Measurements from ENCODE around the gene SRSF3. TPM values are rescaled to one million over a fixed set of nuclear protein-coding genes. Genes with fewer than 3 reads are reported as not detected.
A peak's percentile ranks its signal among the peaks of the same experiment; 100 is the strongest.

The SRSF3 gene
- total and polyA plus RNA-seq, 9 of the 15 experiments (the other 6 are each of a cell fraction or from before 2014, with no cell fraction given) = 337 to 1,200 (median 518) TPM

GRCh38 chr6:36634317-36635108 is 40.4 kb downstream of the SRSF3 start:
- H3K4me3 ChIP-seq = no peak overlapping the region
- no peak for FAIRE-seq

GRCh38 chr6:36636283-36636682 is 42.1 kb downstream of the SRSF3 start:
- Histone ChIP-seq H3K27ac (ENCODE audit: extremely low read depth, low read depth, low read length) (no peak overlapping the region), H3K4me2 (ENCODE audit: insufficient read depth, low read length) (no peak overlapping the region), H3K4me3 (no peak overlapping the region), H3K9me1 (ENCODE audit: control insufficient read depth, insufficient read depth, low read length) (no peaks in the 10 kb centered on the region), H3K79me2 (ENCODE audit: control insufficient read depth, insufficient read depth, low read length) (no peaks in the 10 kb centered on the region), H3K9me3 (replicated peaks; ENCODE audit: control insufficient read depth, insufficient read depth, low read depth, low read length) (no peaks in the 10 kb centered on the region), H2AFZ (ENCODE audit: low read depth, low read length) (no peak overlapping the region), H3K9ac (ENCODE audit: insufficient read depth in 1 of 2, low read depth in 2 of 2, low read length in 2 of 2) (no peak overlapping the region), H3K36me3 (ENCODE audit: control insufficient read depth, insufficient read depth, low read length) (no peaks in the 10 kb centered on the region), H4K20me1 (replicated peaks; ENCODE audit: control insufficient read depth, insufficient read depth, low read length) (0 out of 2 replicates have a peak, but pooled peaks cover 4% of the 10 kb centered on the region), H3K27me3 (ENCODE audit: control insufficient read depth in 2 of 2, insufficient read depth in 2 of 2, low read length in 2 of 2) (peaks cover 22% of the 10 kb centered on the region in 2 experiments), H3K4me1 (replicated peaks in 1 of 2; ENCODE audit: control insufficient read depth in 2 of 2, insufficient read depth in 2 of 2, low read length in 2 of 2) (no peaks in the 10 kb centered on the region; a peak in 2 of 5 replicates)
- no peak for DNase-seq (ENCODE audit: extremely low read depth in 1 of 4, low spot score in 3 of 4)
- CTCF ChIA-PET (ENCODE audit: low intra/inter-chr PET ratio) = no interaction called here
- no TSS peak for BruUV-seq (replicated peaks)
- in situ Hi-C loops (cut with MboI) = no loop called here
- WGBS (ENCODE audit: insufficient coverage, low coverage, missing lambda C conversion rate) = 8% methylated on average over 5 of the region's 5 CpGs
- no peak for ATAC-seq
- POLR2A ChIA-PET = interaction anchor here (0.8 to 1.8 kb wide), 2 partner anchors 28 to 499 kb away, joined by 4 to 6 read pairs; no protein-coding TSS in a partner anchor
- intact Hi-C loops (cut with micrococcal nuclease) = no loop called here
- no peak for FAIRE-seq
- TF ChIP-seq HINFP (tag; conservative IDR thresholded peaks at IDR 0.05; ENCODE audit: low read depth) = no peak
- TF ChIP-seq SMARCA5 (IDR thresholded peaks at IDR 0.05) = peak; percentile 21; the same call in 1 of the 2 replicates
- peak; percentile 85 for TF ChIP-seq RBM25 (IDR thresholded peaks at IDR 0.05; ENCODE audit: low read depth, low read length, severe bottlenecking)
- TF ChIP-seq HNRNPUL1 (IDR thresholded peaks at IDR 0.05; ENCODE audit: low read length) = no peak
- TF ChIP-seq RBM14 (IDR thresholded peaks at IDR 0.05; ENCODE audit: borderline replicate concordance, insufficient read depth, low read depth, low read length) = no peak
- TF ChIP-seq ASH1L (IDR thresholded peaks at IDR 0.05; ENCODE audit: borderline replicate concordance, low read depth, partially characterized antibody) = no peak
- no peak for TF ChIP-seq BRD4 (IDR thresholded peaks at IDR 0.05)
- TF ChIP-seq ZNF280B (CRISPR knock-in tag; IDR thresholded peaks at IDR 0.05) = no peak
- no peak for TF ChIP-seq YBX1 (IDR thresholded peaks at IDR 0.05)
- no peak for TF ChIP-seq ZKSCAN8 (CRISPR knock-in tag; IDR thresholded peaks at IDR 0.05)

More at GRCh38 chr6:36634317-36635108, 40.4 kb downstream of the SRSF3 start:
- Histone ChIP-seq H3K27ac (ENCODE audit: extremely low read depth, low read depth, low read length) (no peak overlapping the region), H3K4me1 (replicated peaks in 1 of 2; ENCODE audit: control insufficient read depth in 2 of 2, insufficient read depth in 2 of 2, low read length in 2 of 2) (no peaks in the 10 kb centered on the region; a peak in 2 of 5 replicates), H3K36me3 (ENCODE audit: control insufficient read depth, insufficient read depth, low read length) (no peaks in the 10 kb centered on the region), H2AFZ (ENCODE audit: low read depth, low read length) (no peak overlapping the region; the same call in 1 of the 2 replicates), H3K4me2 (ENCODE audit: insufficient read depth, low read length) (no peak overlapping the region), H3K9me3 (replicated peaks; ENCODE audit: control insufficient read depth, insufficient read depth, low read depth, low read length) (no peaks in the 10 kb centered on the region), H3K9me1 (ENCODE audit: control insufficient read depth, insufficient read depth, low read length) (no peaks in the 10 kb centered on the region), H3K79me2 (ENCODE audit: control insufficient read depth, insufficient read depth, low read length) (no peaks in the 10 kb centered on the region), H3K9ac (ENCODE audit: insufficient read depth in 1 of 2, low read depth in 2 of 2, low read length in 2 of 2) (no peak overlapping the region), H3K27me3 (ENCODE audit: control insufficient read depth in 2 of 2, insufficient read depth in 2 of 2, low read length in 2 of 2) (peaks cover 30 to 34% of the 10 kb centered on the region in 2 experiments), H4K20me1 (replicated peaks; ENCODE audit: control insufficient read depth, insufficient read depth, low read length) (0 out of 2 replicates have a peak, but pooled peaks cover 4% of the 10 kb centered on the region)
- TF ChIP-seq KLF6 (CRISPR knock-in tag; IDR thresholded peaks at IDR 0.05; ENCODE audit: borderline replicate concordance) (no peak), ZFX (CRISPR knock-in tag; IDR thresholded peaks at IDR 0.05) (0 out of 2 replicates have a peak, but pooled peaks have one; percentile 19)
- POLR2A ChIA-PET = interaction anchor here (0.6 to 0.9 kb wide), 4 partner anchors 17 to 266 kb away, joined by 3 to 4 read pairs (median 3); no protein-coding TSS in a partner anchor
- intact Hi-C loops (cut with micrococcal nuclease) (no loop called here), in situ Hi-C loops (cut with MboI) (no loop called here)
- CTCF ChIA-PET (ENCODE audit: low intra/inter-chr PET ratio) = no interaction called here
- no peak for ATAC-seq
- 58% methylated on average over 16 of the region's 16 CpGs for WGBS (ENCODE audit: insufficient coverage, low coverage, missing lambda C conversion rate)
- BruUV-seq (replicated peaks) = no TSS peak
- DNase-seq (ENCODE audit: extremely low read depth in 1 of 4, low spot score in 3 of 4) = no peak
